Suprapubic skin (tissue), 3 donors: ENCODE measurements around the gene ARHGAP30.

Experiments
- CTCF ChIP-seq, 2 donors: fragments of 200-600 bp in 1 of 2; fragments of 450-650 bp in 1 of 2; sonication (generic) in 1 of 2; IDR thresholded peaks; one replicate each; pipeline ENCODE4 v1.5.1; 2016 to 2019; ENCODE audit warnings: antibody characterized with exemption in 2 of 2, mild to moderate bottlenecking in 1 of 2, moderate library complexity in 1 of 2
- POLR2AphosphoS5 ChIP-seq, 3 donors: sonication (generic); formaldehyde crosslinking; IDR thresholded peaks; one replicate each; pipeline ENCODE4 v1.6.1; 2017; ENCODE audit warnings: antibody characterized with exemption in 3 of 3

- TF ChIP-seq CTCF (IDR thresholded peaks at IDR 0.05) (no peak), POLR2AphosphoS5 (IDR thresholded peaks at IDR 0.05) (no peak)
Observed at GRCh38 chr1:161069731-161070270, at the start of gene ARHGAP30.
